OCI-LY7 (cell line): ENCODE data around the gene ABHD16B. TPM values are rescaled to one million over a fixed set of nuclear protein-coding genes. Genes with fewer than 3 reads are reported as not detected.

Source experiments
- BruUV-seq: library from RNA; stranded (reverse); fragments of 400-500 nt; replicated peaks from 2 replicates; lab custom pipeline; 2021; lab: Mats Ljungman, UMichigan
- CTCF ChIA-PET: fragments of 300-600 bp; sonication (Branson Sonifier 250); formaldehyde crosslinking; loops from one replicate; lab custom pipeline; 2022; ENCODE audit warnings: antibody characterized with exemption; ENCODE audit not compliant: unreplicated experiment; lab: Charles Lee
- POLR2A ChIA-PET: fragments of 300-600 bp; sonication (Branson Sonifier 250); formaldehyde crosslinking; loops from one replicate; lab custom pipeline; 2022; ENCODE audit warnings: antibody characterized with exemption; lab: Charles Lee
- DNase-seq: peaks from one replicate; pipeline ENCODE4 v3.0.0-alpha.2; 2015; ENCODE audit warnings: low spot score
- H2AFZ ChIP-seq: fragments of 200-600 bp; sonication (generic), shearing (Covaris generic); 2 replicates; pipeline ENCODE4 v1.6.1; 2014; ENCODE audit warnings: mild to moderate bottlenecking, antibody characterized with exemption, low read length, moderate library complexity
- H3K27ac ChIP-seq: fragments of 200-600 bp; sonication (generic); 2 replicates; pipeline ENCODE4 v1.5.1; 2014; ENCODE audit warnings: mixed run types, low read depth, mild to moderate bottlenecking, moderate library complexity, low read length, inconsistent platforms; ENCODE audit not compliant: poor library complexity, severe bottlenecking
- H3K36me3 ChIP-seq: fragments of 200-600 bp; sonication (generic); 2 replicates; pipeline ENCODE4 v1.6.1; 2014; ENCODE audit warnings: mild to moderate bottlenecking, antibody characterized with exemption, low read length, moderate library complexity, mixed read lengths; ENCODE audit not compliant: insufficient read depth
- H3K4me1 ChIP-seq: fragments of 200-600 bp; sonication (generic); 2 replicates; pipeline ENCODE4 v1.5.1; 2014; ENCODE audit warnings: mild to moderate bottlenecking, low read length; ENCODE audit not compliant: insufficient read depth, poor library complexity, severe bottlenecking
- H3K4me2 ChIP-seq: fragments of 200-600 bp; sonication (generic); 2 replicates; pipeline ENCODE4 v1.6.1; 2014; ENCODE audit warnings: mild to moderate bottlenecking, low read length
- H3K4me3 ChIP-seq: fragments of 200-600 bp; sonication (generic); 2 replicates; pipeline ENCODE4 v1.5.1; 2014; ENCODE audit warnings: mild to moderate bottlenecking, low read depth, low read length; ENCODE audit not compliant: poor library complexity, severe bottlenecking
- H3K79me2 ChIP-seq: fragments of 200-600 bp; sonication (generic); 2 replicates; pipeline ENCODE4 v1.6.1; 2016; ENCODE audit warnings: low read depth, mild to moderate bottlenecking, low read length, moderate library complexity, mixed read lengths; ENCODE audit not compliant: insufficient read depth
- H3K9me2 ChIP-seq: fragments of 200-600 bp; sonication (generic); 2 replicates; pipeline ENCODE4 v1.6.1; 2016; ENCODE audit warnings: mild to moderate bottlenecking, low read length, mixed read lengths; ENCODE audit not compliant: insufficient read depth
- H3K9me3 ChIP-seq: fragments of 200-600 bp; sonication (generic); 2 replicates; pipeline ENCODE4 v1.6.1; 2014; ENCODE audit warnings: mild to moderate bottlenecking, mixed run types, low read length, mixed read lengths
- H4K20me1 ChIP-seq: fragments of 200-600 bp; sonication (generic); 2 replicates; pipeline ENCODE4 v1.6.1; 2014; ENCODE audit warnings: mild to moderate bottlenecking, antibody characterized with exemption, low read length, moderate library complexity, mixed read lengths; ENCODE audit not compliant: insufficient read depth
- EZH2phosphoT487 ChIP-seq: fragments of 200-600 bp; sonication (generic); IDR thresholded peaks from 2 replicates; pipeline ENCODE4 v1.6.1; 2018; ENCODE audit warnings: low read depth, borderline replicate concordance, mild to moderate bottlenecking, mixed run types, antibody characterized with exemption, low read length, moderate library complexity, mixed read lengths
- intact Hi-C: fragments of 100-400 bp; cut with micrococcal nuclease; formaldehyde crosslinking; loops from one replicate; pipeline ENCODE4 v1.10.0; 2022; ENCODE audit not compliant: unreplicated experiment
- total RNA-seq, 2 experiments: library from RNA; depleted of rRNA in 1 of 2; stranded (reverse); fragments of >200 nt in 1 of 2; shearing (Covaris generic) in 1 of 2; gene quantifications; 2 replicates each; pipeline ENCODE4 v1.2.3, GENCODE V29; 2014 to 2022
- TF ChIP-seq, protein P1 (sequence below): fragments of 200-600 bp; sonication (generic); conservative IDR thresholded peaks from 2 replicates; pipeline ENCODE4 v1.5.1; 2014; ENCODE audit warnings: mild to moderate bottlenecking, antibody characterized with exemption, low read length, moderate library complexity, mixed read lengths

ABHD16B gene
- total RNA-seq, 2 experiments from 2014 or later = 0.29 TPM; not detected in 1

DNA sequence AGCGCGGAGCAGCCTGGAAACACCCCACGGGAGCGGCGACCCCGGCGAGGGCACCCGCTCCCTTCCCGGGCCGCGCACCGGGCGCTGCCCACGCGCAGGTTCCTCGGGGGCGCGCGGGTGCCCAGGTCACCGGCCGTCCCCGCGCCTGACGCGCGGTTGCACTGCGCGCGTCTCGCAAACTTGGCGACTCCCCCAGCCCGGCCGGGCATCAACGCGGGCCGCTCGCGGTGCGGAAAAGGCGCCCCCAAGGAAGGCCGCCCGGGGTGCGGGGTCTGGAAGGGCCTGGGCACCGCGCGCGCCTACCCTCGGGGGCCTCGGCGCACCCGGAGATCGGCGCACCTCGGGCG lies 29.7 kb upstream of the ABHD16B start:
- no peaks in the 10 kb centered on the region for H3K9me2 ChIP-seq
- peaks cover 6% of the 10 kb centered on the region for H3K4me1 ChIP-seq
- ChIA-PET POLR2A (no interaction called here), CTCF (no interaction called here)
- H2AFZ ChIP-seq = no peak overlapping the region
- H3K4me2 ChIP-seq = peak overlapping the region; percentile 42; the same call in 1 of the 2 replicates
- no TSS peak for BruUV-seq
- H3K36me3 ChIP-seq = no peaks in the 10 kb centered on the region
- H4K20me1 ChIP-seq = no peaks in the 10 kb centered on the region
- intact Hi-C loops = no loop called here
- no peak overlapping the region for H3K27ac ChIP-seq
- H3K9me3 ChIP-seq = no peaks in the 10 kb centered on the region
- peak overlapping the region; percentile 49 for H3K4me3 ChIP-seq
- TF ChIP-seq, protein P1, sequence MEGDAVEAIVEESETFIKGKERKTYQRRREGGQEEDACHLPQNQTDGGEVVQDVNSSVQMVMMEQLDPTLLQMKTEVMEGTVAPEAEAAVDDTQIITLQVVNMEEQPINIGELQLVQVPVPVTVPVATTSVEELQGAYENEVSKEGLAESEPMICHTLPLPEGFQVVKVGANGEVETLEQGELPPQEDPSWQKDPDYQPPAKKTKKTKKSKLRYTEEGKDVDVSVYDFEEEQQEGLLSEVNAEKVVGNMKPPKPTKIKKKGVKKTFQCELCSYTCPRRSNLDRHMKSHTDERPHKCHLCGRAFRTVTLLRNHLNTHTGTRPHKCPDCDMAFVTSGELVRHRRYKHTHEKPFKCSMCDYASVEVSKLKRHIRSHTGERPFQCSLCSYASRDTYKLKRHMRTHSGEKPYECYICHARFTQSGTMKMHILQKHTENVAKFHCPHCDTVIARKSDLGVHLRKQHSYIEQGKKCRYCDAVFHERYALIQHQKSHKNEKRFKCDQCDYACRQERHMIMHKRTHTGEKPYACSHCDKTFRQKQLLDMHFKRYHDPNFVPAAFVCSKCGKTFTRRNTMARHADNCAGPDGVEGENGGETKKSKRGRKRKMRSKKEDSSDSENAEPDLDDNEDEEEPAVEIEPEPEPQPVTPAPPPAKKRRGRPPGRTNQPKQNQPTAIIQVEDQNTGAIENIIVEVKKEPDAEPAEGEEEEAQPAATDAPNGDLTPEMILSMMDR = no peak
- no peak for TF ChIP-seq EZH2phosphoT487
- no peaks in the 10 kb centered on the region for H3K79me2 ChIP-seq
- no peak for DNase-seq

DNA sequence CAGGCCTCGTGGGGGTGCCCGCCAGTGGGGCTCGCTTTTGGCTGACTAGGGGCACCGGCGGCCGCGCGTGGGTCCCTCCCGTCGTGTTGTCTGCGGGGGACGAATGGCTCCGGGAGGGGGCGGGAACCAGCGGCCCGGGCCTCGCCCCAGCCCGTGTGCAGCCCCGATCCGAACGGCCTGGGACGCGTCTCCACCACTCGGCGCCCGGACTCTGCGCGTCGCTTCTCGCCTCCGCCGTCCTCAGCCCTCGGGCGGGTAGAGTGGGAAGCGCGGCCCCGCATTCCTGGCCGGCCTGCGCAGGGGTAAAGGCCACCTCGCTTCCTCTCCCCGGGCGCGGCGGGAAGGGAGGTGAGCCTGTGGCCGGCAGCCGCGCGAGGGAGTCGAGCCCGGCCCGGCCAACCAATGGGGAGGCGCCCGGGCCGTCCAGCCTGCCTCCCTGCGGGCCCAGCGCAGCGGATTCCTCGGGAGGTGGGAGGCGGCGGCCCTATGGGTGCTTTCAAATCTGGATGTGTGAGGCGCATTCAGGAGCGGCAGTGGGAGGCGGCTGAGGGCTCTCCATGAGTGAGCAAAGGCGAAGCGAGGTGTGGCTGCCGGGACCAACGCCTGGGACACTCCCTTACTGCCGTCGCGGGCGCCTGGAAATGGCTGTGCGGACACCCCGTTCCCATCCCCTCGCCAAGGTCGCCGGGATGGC lies 29.2 kb upstream of the ABHD16B start:
- TF ChIP-seq EZH2phosphoT487 = no peak
- TF ChIP-seq, protein P1 = no peak
- H3K36me3 ChIP-seq = no peaks in the 10 kb centered on the region
- POLR2A ChIA-PET = no interaction called here
- no peak for DNase-seq
- H2AFZ ChIP-seq = no peak overlapping the region
- H3K4me3 ChIP-seq = no peak overlapping the region
- H3K9me3 ChIP-seq = no peaks in the 10 kb centered on the region
- H3K79me2 ChIP-seq = no peaks in the 10 kb centered on the region
- no peaks in the 10 kb centered on the region for H4K20me1 ChIP-seq
- no peaks in the 10 kb centered on the region for H3K9me2 ChIP-seq
- H3K27ac ChIP-seq = no peak overlapping the region
- H3K4me2 ChIP-seq = peak overlapping the region; percentile 42; the same call in 1 of the 2 replicates
- CTCF ChIA-PET = no interaction called here
- H3K4me1 ChIP-seq = peaks cover 6% of the 10 kb centered on the region
- no TSS peak for BruUV-seq
- intact Hi-C loops = no loop called here

DNA sequence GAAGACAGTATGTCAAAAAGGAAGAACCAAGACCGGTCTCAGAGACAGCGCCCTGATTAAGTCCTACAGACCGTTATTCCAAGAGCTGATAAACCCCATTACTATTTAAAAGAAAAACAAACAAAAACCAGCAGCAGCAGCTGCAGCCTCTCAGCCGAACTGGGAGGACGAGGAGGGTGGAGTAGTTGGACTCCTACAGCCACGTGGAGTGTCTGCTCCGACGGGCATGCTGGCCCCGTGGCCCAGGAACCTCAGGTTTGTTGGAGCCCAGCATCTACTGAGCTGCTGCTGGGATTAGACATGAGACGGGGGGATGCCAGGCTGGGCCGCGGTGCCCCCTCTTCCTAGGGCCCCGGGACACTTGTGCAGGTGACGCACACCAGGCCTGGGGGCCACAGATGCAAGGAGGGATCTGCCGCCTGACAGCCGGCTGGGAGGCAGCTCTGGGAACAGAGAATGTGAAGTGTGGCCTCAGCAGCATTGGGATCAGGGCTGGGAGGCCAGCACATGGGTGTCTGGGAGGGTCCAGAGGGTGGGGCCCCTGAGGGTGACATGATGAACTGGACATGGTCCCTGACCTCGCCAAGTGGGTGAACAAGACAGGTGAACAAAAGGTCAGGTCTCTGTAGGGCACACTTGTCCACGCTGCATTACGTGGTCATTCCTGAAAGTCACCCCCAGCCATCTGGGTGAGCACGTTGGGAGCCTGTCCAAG lies 27.4 kb upstream of the ABHD16B start:
- no peak overlapping the region for H3K4me2 ChIP-seq
- ChIA-PET POLR2A (no interaction called here), CTCF (no interaction called here)
- H3K4me1 ChIP-seq = peaks cover 6% of the 10 kb centered on the region
- intact Hi-C loops = no loop called here
- no peak overlapping the region for H3K27ac ChIP-seq
- DNase-seq = no peak
- BruUV-seq = no TSS peak
- no peak overlapping the region for H2AFZ ChIP-seq
- H3K79me2 ChIP-seq = no peaks in the 10 kb centered on the region
- no peaks in the 10 kb centered on the region for H4K20me1 ChIP-seq
- no peaks in the 10 kb centered on the region for H3K9me2 ChIP-seq
- H3K4me3 ChIP-seq = no peak overlapping the region
- H3K36me3 ChIP-seq = no peaks in the 10 kb centered on the region
- no peaks in the 10 kb centered on the region for H3K9me3 ChIP-seq
- TF ChIP-seq, protein P1 = no peak
- no peak for TF ChIP-seq EZH2phosphoT487
